T-helper 1 cell (primary cell): ENCODE measurements around the gene PTPRD.

Source experiments
- DNase-seq, 5 donors: peaks; one replicate each; pipeline ENCODE4 v3.0.0-alpha.2; 2012 to 2020

Gene PTPRD

GRCh38 chr9:9746826-9747225, 866.0 kb downstream of the PTPRD start:
- no peak for DNase-seq

GRCh38 chr9:9743822-9744221, 869.0 kb downstream of the PTPRD start:
- no peak for DNase-seq

DNA sequence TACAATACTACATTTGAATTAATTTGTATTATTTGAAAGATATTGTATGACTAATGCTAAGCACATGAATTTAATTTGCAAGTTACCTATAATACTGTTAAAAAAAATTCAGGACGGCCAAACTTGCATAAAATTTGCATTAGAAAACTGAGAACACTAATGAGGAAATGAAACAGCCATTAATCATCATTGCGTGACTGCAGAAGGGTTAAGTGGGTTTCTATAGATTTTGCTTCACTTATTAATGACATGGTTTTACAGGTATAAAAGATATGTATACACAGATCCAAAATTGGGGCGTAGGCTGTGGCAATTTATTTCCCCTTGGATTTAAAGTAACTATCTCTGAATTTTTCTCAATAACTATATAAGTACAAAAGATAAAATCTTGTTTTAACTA, 882.6 kb downstream of the PTPRD start:
- no peak for DNase-seq

DNA sequence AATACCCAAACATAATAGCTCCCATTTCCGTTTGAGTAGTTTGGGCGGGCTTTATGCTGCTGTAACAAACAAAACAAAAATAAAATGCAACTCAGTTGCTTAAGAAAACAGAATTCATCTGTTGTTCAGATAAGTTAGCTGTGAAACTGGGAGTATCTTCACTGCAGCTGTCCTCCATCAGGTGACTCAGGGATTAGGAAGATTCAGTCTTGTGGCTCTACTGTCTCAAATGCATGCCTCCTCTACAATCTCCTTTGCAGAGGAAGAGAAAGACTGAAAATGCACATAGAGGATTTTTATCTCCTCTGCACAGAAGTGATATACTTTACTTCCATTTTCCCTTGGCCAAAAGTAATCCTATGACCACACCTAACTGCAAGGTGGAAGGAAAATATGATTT, 883.7 kb downstream of the PTPRD start:
- no peak for DNase-seq

DNA sequence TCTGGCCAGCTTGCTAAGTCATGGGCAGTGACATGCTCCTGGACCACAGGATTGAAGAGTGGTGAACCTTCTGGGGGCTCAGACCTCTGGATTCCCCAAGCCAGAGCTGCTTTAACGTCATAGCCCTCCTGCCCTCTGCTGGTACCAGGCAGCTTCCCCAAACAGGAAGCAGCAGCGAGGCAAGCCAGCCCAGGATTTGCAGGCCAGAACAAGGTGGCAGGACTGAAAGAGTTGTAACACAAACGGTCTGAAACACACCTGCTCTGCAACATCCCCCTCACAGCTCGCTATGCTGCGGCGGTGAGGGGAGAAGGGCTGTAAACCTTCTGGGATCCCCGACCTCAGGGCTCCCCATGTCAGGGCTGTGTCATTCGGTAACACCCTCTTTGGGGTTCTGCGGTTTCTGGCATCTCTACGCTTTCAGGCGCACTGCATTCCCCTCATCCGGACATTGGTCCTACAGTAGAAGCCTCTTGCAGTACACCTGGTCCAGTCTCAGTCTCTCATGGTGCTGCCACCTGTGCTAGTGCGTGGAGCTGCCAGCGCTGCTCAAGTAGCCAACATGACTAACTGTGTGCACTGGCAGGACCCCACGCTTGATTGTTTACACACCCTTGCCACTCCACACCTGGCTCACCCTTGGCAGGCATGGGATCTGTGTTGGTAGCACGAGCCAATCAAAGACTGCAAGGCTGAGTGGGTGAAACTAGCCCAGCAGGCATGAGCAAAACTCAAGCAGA, 893.3 kb downstream of the PTPRD start:
- DNase-seq: no peak

DNA sequence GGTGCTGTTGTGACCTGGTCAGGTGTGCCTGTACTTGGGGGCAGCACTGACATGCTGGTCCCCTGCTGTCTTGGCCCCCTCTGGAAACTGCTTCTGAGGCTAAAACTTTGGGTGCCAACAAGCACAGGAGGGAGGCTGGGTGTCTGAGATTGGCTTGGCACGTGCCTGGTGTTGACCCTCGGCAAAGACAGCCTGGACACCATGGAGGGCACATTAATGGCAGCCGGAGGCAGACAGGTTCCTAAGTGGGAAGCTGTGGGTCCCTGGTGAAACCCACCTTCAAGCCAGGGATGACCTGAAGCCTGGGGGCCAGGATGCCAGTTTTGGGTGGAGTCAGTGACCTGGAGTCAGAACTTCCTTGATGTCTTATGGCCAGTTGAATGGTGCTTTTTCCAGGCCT, 894.1 kb downstream of the PTPRD start:
- no peak for DNase-seq

- DNase-seq: no peak
Measured at GRCh38 chr9:9679433-9679832, 933.4 kb downstream of the PTPRD start.

- DNase-seq: no peak
Measured at GRCh38 chr9:9674461-9674860, 938.3 kb downstream of the PTPRD start.

DNA sequence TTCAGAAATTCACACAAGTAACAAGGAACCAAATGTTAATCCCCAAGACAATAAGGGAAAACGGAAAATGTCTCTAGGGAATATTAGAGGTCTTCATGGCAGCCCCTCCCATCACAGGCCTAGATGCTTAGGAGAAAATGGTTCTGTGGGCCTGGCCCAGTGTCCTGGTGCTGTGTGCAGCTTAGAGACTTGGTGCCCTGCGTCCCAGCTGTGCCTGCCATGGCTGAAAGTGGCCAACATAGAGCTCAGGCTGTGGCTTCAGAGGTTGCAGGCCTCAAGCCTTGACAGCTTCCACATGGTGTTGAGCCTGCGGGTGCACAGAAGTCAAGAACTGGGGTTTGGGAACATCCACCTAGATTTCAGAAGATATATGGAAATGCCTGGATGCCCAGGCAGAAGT, 942.3 kb downstream of the PTPRD start:
- no peak for DNase-seq

GRCh38 chr9:9645006-9645405, 967.8 kb downstream of the PTPRD start:
- DNase-seq: no peak

DNA sequence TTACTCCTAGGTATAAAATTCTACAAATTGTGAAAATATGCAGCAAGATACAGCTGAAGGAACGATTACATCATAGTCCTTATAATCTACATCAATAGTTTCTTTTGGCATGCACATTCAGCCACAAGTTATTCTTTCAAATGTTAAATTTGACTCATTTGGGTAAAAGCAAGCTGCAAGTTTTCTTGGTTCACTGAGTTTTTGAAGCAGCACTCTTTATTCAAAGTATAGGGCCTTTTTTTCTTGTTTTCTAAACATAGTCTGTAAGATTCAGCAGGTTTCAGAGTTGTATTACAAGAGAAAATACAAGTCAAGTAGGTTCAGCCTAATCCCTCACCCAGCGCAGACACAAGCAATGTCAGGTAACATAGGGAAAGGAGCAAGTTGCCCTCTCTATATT, 981.5 kb downstream of the PTPRD start:
- DNase-seq: no peak

- DNase-seq: no peak
Measured at GRCh38 chr9:9625248-9625647, 987.6 kb downstream of the PTPRD start.

DNA sequence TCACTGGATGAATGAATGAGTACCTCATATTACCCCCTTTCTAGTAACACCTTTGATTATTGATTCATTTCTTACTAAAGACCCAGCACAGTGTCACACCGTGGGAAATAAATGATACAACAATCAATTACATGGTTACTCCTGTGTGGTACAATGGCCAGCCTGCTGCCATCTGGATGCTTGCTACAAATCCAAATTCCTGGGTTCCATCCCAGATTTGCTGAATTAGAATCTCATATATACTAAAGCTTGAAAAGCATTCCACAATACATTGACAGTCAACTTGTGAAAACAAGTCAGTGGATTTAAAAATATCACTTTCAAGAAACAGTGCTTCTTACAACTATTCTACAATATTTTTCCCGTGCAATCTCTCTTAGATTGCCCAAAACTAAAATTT, 989.3 kb downstream of the PTPRD start:
- DNase-seq: no peak

DNA sequence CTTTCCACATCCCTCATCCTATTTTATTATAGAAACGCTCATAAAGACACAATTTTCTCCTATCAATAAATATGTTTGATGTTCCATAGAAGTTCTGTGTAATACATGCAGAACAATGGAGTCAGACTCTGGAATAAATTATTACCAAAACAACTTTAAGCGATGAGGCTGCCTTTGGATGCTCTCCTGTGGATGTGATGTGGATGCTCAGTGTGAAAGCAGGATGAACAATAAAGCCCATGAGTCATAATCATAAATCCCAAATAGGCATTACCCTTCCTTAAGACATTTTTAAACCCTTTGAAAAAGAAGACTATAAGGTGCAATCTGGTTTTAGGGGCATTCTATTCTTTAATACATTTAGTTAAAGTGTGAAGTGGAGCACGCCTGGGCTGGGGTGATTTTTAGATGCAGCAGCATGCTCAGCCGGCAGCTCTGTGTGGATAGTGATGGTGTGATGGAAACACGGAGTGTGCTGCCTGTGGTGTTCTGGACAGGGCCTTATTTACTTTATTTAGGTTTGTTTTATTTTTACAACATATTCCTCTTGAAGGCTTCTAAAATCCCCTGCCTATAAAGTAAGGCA, 991.4 kb downstream of the PTPRD start:
- no peak for DNase-seq

GRCh38 chr9:9620736-9621135, 992.1 kb downstream of the PTPRD start:
- no peak for DNase-seq

- no peak for DNase-seq
Measured at GRCh38 chr9:9615086-9615485, 997.7 kb downstream of the PTPRD start.

DNA sequence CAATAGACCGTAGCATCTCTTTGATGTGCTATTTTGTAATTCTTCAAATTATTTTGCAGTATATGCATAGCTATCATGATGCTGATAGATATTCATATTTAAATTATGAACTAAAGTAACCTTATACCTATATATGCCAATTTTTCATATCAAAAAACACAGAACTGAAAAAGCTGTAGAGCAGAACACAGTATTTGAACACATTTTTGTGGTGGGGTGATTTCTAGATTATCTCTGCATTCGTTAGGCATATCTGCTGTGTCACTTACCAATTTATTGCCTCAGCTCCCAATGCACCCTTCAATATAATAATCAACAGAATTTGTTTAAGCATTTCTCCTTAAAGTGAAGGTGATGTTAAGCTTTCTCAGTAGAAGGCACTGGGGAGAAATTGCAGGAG, 998.2 kb downstream of the PTPRD start:
- DNase-seq: no peak

GRCh38 chr9:9612755-9613154, 1000.0 kb downstream of the PTPRD start:
- no peak for DNase-seq

DNA sequence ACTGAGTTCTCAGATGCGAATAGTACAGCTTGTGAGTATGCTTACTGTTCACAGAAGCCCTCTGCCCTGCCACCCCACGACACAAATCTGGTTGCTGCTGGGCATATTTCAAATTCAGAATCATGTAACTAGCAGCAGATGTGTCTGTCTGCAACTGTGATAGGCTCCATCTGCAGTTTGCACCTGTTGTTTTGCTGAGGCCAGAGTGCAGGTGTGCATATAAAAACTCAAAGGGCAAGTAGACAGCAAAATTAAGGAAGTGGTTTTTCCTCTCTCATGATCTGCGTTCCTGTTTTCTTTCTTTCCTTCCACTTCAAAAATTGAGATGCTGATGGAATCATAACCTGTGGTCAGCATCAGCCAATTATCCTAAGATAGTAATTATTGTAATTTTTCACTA, 1000.5 kb downstream of the PTPRD start:
- no peak for DNase-seq

- DNase-seq: no peak
Measured at GRCh38 chr9:9605681-9606080, 1007.1 kb downstream of the PTPRD start.

- no peak for DNase-seq
Measured at GRCh38 chr9:9603345-9603744, 1009.5 kb downstream of the PTPRD start.

- no peak for DNase-seq
Measured at GRCh38 chr9:9598723-9599122, 1014.1 kb downstream of the PTPRD start.

GRCh38 chr9:9592104-9592503, 1020.7 kb downstream of the PTPRD start:
- DNase-seq: no peak

DNA sequence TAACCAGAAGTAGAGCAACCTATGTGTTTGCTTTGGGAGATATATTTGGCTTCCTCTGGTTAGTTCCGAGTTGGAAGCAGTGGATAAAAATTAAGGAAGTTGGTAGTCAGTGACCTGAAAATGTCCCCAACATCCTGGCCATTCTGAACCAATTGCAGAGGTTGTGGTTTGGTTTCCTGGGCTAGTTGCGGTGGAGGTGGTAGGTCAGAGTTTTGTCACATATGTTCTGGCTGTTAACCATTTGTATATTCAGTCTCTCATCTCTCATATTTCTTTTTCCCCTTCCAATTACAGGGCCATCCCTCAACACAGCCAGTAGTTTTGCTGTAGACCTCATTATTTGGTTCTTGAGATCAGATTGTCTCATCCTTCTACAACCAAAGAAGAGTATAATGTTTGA, 1026.9 kb downstream of the PTPRD start:
- no peak for DNase-seq

GRCh38 chr9:9574080-9574479, 1038.7 kb downstream of the PTPRD start:
- DNase-seq: no peak
